ENCODE data around the gene COPE.
"Not testable (repeated sequence)": the region's sequence is repeated elsewhere in the genome, so short reads cannot be mapped to it uniquely, and the experiment has no call there.

Gene COPE

DNA sequence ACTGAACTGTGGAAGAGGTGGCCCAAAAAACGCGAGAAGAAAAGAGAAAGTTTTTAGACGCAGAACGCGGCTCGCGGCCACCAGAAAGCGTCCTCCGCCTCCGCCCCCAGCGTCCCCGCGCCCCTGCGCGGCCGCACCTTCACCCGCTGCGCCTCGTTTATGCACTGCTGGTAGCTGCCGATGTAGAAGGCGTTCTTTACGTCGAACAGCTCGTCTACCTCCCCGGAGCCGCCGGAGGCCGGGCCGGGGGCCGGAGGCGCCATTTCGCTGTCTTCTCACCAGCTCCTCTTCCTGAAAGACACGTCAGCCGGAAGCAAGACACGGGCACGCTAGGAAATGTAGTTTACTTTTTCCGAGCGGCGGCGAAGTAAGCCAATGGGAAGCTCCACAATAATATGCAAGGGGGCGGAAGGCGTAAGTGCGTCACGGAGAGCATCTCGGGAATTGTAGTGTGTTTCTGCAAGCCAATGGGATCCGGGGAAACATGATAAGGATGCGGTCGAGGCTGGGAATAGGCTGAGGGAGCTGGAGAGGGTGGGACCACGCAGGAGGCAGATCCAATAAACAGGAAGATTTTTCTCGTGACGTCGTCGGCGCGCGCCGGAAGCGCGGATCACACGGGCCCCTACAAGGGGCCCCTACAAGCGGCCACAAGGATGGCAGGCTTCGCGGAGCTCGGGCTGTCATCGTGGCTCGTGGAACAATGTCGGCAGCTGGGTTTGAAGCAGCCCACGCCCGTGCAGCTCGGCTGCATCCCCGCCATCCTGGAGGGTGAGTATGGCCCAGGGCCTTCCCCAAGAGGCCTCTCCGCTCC is at the start of gene COPE, which contains the start of gene DDX49:
Gene COPE, minus strand, starts transcription at position 302 of the 814 bp plus-strand sequence. Its CDS starts 39 bp downstream, at position 263.
Gene DDX49, plus strand, starts transcription at position 630 of the 814 bp plus-strand sequence. Its CDS starts 27 bp downstream, at position 657.
- peak; percentile 99 for DNase-seq (ENCODE audit: low read depth)

DNA sequence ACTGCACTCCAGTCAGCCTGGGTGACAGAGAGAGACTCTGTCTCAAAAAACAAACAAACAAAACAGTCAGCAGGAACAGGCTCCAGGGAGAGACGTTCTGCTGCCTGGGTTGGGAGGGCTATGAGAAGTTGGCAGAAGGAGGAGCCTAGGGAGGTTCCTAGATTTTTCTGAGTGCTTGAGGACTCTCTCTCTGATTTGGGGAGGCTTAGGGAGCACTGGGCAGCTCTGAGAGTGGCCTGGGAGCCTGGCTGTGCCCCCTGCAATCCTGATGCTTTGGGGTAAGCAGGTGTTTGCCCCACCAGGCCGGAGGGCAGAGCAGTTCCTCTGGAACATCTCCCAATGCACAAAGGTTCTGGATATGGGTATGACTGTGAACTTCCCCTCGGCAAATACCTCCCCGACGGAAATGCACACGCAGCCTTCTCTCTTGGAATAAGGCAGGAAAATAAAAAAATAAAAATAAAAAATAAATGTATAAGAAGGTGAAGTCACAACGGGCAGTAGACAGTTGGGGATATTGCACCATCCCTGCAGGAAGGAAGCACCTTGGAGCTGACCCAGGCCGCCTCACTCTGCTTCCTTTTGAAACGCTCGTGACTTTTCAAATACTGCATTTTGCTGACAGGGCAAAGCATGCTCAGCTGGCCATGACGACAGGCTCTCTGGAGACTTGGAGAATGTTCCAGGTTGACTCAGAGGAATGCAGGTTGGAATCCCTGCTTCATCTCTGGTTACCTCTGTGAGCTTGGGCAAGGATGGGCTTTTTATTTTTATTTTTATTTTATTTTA is 48.4 kb upstream of the COPE start:
- DNase-seq (ENCODE audit: low read depth): no peak

DNA sequence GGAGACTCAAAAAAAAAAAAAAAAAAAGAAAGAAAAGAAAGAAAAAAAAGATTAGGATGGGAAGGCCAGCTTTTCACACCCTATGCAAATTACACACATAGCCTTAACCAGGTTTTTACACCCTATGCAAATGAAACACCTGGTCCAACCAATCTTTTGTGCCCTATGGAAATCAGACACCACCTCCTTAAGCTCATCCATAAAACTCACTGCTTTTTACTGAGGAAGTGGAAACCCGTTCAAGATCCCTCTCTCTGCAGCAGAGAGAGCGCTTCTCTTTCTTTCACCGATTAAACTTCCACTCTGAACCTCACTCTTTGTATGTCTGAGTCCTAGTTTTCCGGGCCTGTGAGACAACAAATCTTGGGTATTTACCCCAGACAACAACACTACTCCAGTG is 47.1 kb upstream of the COPE start:
- DNase-seq (ENCODE audit: low read depth): no peak

DNA sequence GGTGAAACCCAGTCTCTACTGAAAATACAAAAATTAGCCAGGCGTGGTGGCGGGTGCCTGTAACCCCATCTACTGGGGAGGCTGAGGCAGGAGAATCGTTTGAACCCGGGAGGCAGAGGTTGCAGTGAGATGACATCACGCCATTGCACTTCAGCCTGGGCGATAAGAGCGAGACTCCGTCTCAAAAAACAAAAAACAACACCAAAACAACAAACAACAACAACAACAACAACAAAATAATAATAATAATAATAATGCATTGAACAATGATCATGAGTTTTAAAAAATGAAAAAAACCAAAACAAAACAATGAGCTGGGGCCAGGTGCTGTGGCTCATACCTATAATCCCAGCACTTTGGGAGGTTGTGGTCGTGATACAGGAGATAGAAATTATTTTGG is 44.9 kb upstream of the COPE start:
- DNase-seq (ENCODE audit: low read depth): no peak

DNA sequence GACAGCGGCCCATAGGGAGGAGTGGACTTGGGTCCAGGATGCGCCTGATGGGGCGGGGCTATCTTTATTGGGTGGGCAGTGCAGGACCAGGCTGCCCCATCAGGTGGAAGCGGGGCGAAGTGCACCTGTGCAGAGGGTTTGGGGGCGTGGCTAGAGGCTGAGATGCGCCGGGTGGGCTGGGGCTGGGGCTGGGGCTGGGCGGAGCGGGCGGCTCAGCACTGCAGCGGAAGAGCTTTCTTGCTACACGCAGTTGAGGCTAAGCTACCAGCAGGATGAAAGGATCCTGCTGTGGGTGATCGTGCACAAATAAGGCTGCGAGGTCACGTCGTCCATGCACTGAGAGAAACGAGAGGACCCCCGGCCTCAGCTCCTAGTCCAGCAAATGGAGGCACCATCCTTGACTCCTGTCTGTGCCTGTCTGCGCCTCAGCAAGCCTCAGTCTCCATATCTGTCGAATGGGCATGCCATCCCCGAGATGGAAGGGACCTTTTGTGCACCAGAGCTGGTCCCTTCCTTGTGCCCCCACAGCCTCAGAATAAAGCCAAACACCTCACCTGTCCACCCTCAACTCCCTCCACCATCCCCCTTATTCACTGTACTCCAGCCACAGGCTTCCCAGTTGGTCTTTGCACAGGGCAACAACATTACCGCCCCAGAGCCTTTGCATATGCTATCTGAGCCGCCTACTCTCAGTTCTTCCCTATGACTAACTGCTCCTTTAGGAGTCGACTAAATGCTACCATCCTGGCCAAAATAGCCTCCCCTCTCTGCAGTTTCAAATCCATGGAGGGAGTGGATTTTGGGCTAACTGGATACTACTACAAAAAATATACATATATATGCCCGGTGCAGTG is 42.8 kb upstream of the COPE start:
- DNase-seq (ENCODE audit: low read depth): no peak

DNA sequence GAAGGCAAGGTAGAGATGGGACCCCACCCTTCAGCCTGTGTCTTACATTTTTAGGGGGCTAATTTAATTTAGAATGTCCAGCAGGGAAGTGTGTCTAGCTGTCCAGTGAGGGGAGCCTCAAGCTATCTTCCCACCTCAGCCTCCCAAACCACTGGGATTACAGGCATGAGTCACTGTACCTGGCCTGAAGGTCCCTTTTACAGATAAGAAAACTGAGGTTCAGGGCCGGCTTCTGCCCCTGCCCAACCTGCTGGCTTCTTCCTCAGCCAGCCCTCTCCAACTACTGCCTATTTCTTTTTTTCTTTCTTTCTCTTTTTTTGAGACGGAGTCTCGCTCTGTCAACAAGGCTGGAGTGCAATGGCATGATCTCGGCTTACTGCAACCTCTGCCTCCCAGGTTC is 41.2 kb upstream of the COPE start:
- DNase-seq (ENCODE audit: low read depth): no peak

DNA sequence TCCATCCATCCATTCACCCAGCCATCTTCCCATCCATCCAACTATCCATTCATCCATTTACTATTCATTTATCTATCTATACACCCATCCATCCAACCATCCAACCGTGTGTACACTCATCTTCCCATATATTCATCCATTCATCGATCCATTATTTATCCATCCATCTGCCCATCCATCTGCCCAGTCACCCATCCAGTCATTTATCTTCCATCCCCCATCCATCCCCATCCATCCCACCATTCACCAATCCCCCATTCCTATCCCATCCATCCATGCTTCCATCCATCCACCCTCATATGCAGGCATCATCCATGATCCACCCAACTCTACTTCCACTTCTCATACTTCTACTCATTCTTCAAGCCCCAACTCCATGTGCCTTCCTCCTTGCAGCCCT is 35.9 kb upstream of the COPE start:
- DNase-seq (ENCODE audit: low read depth): no peak

DNA sequence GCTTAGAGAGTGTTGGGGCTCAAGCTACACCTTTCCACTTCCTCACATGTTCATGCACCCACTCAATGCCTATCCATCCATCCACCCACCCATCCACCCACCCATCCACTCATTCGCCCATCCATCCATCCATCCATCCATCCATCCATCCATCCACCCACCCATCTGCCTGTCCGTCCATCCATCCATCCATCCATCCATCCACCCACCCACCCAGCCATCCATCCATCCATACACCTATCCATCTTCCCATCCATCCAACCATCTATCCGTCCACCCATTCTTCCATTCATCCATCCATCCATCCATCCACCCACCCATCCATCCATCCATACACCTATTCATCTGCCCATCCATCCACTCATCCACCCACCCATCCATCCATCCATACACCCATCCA is 34.9 kb upstream of the COPE start:
- no peak for DNase-seq (ENCODE audit: low read depth)

DNA sequence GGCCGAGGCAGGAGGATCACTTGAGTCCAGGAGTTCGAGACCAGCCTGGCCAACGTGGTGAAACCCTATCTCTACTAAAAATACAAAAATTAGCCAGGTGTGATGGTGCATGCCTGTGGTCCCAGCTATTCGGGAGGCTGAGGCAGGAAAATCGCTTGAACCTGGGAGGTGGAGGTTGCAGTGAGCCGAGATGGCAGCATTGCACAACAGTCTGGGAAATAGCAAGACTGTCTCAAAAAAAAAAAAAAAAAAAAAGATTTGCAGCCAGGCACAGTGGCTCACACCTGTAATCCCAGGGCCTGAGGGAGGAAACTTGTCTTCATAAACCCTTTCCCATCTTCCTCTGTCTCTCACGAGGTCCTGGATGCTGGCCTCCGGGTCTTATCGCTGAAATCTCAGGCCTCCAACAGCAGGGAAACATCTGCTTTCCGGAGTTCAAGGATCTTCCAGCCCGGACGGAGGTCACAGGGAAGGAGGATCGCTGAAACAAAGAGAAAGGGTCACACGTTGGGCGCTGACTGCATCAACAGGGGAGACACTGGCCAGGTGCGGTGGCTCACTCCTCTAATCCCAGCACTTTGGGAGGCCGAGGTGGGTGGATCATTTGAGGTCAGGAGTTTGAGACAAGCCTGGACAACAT is 33.3 kb upstream of the COPE start:
- not testable (repeated sequence) for DNase-seq (ENCODE audit: low read depth)

DNA sequence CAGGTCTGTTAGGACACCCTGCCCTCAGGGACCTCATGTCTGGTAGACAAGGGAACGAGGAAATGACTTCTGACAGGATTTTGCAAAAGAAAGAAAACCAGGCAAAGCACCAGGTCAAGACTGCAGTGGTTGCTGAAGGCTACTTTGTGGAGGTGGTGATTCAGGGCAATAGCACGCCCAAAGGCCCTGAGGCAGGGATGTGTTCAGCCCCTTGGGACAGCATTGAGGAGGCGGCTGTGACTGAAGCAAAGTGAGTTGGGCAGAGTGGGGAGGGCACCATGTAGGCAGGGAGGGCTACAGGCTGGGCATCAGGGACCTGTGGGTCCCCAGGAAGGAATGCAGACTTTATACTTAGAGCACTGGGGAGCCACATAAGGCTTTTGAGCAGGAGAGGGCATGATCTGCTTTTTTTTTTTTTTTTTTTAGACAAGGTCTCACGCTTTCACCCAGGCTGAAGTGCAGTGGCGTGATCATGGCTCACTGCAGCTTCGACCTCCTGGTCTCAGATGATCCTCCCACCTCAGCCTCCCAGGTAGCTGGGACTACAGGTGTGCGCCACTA is 32.6 kb upstream of the COPE start:
- DNase-seq (ENCODE audit: low read depth): no peak

DNA sequence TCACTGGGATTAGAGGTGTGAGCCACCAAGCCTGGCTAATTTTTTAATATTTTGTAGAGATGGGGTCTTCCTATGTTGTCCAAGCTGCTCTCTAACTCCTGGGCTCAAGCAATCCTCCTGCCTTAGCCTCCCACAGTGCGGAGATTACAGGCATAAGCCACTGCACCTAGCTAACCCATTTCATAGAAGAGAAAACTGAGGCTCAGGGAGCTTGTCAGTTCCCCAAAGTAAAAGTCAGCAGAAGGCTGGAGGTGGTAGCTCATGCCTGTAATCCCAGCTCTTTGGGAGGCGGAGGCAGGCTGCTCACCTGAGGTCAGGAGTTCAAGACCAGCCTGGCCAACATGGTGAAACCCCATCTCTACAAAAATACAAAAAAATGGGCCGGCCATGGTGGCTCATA is 30.7 kb upstream of the COPE start:
- no peak for DNase-seq (ENCODE audit: low read depth)

DNA sequence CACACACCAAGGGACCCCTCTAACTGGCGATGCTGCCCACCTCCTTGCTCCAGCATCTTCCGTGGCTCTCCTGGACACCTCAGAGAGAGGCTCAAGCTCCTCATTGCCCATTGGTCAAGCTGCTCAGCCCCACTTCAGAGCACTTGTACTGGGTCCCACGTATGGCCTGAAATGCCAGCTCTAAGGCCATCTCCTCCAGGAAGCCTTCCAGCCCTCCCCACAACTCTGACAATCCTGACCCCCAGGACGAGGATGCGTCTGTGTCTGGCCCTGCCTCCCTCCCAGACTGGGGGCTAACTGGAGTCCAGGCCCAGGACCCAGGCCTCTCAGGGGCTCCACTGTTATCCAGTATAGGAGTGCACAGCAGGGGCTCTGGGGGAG is 29.8 kb upstream of the COPE start:
- no peak for DNase-seq (ENCODE audit: low read depth)

DNA sequence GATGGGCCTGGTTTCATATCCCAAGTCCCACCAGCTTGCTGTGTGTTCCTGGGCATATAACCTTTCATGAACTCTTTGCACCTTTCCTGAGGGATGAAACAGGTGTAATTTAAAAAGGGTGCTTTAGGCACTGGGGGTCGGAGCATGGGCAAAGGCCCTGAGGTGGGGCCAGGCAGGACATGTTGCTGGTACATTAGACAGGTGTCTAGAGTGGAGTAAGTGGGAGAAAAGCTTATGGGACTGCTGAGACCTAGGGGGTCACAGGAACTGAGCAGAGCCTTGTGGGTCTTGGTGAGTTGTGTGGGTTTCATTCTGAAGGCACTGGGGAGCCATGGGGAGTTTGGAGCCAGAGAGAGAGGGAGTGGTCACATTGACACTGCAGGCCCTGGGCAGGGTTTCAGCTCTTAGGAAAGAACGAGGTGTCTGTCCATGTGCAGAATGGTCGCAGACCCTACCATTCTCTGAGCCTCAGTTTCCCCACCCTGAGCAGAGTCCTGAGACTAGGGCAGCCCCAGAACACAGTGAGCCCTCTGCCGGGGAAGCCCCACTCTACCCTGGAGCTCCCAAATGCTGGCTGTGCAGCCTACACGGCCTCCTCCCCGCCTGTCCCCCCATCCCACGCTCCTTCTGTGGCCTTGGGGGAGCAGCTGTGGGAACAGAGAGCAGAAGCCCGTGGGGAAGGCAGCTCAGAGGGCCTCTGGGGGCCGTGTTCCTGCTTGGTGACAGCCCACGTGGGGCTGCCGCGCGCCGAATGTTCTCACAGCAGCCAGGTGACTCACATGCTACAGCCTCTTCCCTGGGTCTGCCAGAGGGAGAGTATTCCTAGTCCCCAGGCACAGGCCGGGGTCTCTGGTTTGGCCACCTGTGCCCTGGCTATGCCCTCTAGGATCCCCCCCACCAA is 29.1 kb upstream of the COPE start:
- DNase-seq (ENCODE audit: low read depth): no peak

DNA sequence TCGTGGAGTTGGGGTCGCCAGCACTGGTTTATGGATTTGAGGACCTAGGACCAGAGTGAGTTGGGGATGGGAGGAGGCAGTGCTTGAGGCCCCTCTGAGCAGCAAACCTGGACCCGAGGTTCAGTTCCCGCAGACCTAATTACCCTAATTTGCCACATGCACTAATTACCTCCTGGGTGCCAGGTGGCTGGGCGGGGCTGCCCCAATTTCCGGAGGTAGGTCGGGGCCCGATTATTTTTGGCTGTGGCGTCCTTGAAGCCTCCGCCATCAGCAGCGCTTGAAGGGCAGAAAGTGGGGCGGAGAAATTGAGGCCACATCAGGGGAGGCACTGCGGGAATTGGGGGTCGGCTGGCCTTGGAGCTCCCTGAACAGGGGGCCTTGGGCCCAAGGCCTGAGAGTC is 27.7 kb upstream of the COPE start:
- no peak for DNase-seq (ENCODE audit: low read depth)

DNA sequence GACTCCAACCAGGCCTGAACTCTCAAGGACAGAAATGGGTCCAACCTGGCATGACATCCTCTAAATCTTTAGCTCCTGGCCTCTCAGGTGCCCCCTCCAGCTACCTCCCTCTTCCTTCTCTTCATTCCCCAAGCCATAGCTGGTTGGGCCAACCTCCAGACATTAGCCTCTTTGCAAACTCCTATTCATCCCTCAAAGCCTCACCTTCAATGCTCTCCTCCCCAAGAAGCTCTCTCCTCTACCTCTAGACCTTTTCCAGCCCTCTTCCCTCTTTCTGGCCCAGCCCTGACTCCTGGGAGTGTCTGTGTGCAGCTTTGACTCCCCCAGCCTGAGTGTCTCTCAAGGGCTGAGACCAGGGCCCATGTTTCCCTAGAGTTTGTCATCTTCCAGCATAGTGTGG is 27.1 kb upstream of the COPE start:
- DNase-seq (ENCODE audit: low read depth): no peak

DNA sequence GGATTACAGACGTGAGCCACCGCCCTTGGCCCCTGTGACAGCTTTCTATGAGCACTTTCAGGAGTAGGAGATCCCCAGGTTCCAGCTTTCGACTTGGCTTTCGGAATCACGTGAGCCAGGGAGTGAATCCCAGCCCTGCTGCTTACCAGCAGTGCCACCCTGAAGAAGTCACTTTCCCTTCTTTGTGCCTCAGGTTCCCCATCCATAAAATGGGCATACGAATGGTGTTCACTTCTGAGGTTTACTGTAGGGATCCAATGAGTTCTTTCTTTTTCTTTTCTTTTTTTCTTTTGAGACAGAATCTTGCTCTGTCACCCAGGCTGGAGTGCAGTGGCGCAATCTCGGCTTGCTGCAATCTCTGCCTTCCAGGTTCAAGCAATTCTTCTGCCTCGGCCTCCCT is 26.1 kb upstream of the COPE start:
- DNase-seq (ENCODE audit: low read depth): no peak

DNA sequence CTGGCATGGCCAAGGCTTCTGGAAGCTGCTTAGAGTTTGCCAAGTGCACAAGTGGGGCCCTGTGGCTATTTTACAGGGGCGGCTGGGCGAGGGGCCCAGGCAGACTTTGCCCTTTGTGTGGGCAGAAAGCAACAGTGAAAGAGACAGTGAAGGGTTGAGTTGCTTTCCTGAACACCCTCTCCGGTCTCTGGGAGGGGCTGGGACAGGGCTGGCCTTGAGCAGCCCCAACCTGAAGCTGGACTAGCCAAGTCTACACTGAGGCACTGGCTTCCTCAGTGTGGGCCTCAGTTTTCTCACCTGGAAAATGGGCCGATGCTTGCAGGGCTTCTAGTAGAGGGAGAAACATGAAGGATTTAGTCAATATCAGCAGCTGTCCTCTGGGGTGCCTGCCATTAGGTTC is 24.3 kb upstream of the COPE start:
- DNase-seq (ENCODE audit: low read depth): no peak

DNA sequence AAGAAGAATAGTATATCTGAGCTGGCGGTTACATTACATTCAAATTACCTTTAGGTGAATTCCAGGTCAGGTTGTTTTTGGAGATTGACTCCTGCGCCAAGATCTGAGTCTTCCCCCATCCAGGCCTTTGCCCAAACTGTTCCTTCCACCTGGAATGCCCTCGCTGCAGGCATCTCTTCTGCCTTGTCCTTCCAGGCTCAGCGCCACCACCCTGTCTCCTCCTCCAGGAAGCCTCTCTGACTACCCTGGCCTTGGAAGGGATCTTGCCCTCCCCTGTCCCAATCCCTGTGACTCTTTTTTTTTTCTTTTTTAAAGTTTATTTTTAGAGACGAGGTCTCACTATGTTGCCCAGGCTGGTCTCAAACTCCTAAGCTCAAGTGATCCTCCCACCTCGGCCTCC is 23.5 kb upstream of the COPE start:
- no peak for DNase-seq (ENCODE audit: low read depth)

DNA sequence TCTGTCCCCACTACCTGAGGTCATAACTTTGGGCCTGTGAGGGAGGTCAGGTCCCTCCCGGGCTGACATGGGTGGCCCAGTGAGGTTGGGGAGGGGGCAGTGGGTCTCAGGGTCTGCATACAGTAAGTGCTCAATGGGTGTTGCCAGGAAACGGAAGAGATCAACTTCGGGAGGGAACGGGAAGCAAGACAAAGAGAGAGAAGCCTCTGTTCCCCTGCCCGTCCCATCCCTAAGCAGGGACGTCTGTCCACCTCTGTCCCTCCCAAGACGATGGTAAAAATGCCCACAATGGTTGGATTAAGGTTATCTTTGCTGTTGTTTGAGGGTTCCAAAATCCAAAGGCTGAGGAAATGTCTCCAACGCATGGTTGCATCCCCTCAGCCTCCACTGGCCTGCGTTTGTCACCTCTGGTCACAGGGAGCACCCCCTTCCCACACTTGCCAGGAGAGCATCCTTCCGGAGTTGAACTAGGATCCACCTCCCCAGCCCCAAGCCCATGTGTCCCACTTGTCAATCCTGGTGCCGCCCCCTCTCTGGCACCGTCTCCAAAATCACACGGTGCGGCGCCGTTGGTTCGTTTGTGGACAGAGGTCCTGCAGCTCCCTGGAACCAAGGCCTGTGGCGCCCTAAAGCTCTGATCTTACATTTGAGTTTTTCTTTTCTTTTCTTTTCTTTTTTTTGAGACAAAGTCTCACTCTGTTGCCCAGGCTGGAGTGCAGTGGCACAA is 22.6 kb upstream of the COPE start:
- DNase-seq (ENCODE audit: low read depth): no peak

All from GM04503 (cell line).